NCI-H446 treated with DMSO at 0.1 percent for 48 hours (cell line): Measurements from ENCODE around the gene GATA5.

Experiments used
- DNase-seq: peaks from one replicate; lab custom pipeline; 2025; lab: John Stamatoyannopoulos, UW

GATA5 gene

DNA sequence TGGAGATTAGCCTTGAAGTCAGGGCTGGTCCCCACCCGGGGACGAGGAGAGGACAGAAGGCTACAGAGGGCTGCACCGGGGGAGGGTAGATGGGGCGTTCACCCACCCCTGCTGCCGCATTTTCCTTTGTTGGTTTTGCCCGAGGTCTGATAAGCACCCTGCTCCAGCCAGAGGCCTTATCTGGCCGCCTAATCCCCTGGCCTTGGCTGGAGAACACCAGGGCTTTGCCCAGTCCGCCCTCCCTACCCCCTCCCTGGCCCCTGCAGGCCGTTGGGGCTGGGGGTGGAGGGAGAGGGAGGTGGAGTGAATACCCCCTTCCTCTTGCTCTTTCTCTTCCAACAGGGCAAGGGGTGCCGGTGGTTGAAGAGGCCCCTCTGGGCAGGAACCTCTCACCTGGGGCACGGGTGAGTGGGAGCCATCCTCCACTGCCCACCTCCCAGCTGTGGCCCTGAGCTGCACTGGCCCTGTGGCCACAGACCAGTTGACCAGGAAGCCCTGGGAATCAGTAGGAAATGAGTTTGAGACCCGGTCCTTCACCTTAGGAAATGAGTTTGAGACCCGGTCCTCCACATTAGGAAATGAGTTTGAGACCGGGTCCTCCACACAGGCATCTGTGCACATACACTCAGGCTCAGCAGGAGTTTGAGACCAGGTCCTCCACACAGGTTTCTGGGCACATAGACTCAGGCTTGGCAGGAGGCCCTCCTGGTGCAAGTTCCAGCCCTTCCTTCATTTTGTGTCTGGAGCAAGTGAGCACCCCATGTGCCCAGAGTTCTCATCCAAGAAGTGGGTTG lies 12.0 kb upstream of the GATA5 start:
- DNase-seq = no peak

DNA sequence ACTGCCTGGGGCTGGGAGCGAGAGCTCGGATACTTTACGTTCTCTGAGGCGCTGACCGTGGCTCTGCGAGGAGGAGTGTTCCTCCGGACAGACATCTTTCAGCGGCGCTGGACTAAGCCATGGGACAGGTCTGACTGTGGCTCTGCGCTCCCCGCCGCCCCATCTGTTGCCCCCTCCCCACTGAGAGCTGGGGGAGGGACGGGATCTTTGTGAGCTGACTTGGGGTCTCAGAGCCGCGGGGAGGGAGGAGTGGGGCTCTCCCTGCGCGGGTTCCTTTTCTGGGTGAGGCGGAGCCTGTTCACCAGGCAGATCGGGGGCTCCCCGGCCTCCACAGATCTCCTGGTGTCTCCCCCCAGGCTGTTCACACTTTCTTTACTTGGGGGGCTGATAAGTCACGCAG lies 11.3 kb upstream of the GATA5 start:
- DNase-seq = no peak

DNA sequence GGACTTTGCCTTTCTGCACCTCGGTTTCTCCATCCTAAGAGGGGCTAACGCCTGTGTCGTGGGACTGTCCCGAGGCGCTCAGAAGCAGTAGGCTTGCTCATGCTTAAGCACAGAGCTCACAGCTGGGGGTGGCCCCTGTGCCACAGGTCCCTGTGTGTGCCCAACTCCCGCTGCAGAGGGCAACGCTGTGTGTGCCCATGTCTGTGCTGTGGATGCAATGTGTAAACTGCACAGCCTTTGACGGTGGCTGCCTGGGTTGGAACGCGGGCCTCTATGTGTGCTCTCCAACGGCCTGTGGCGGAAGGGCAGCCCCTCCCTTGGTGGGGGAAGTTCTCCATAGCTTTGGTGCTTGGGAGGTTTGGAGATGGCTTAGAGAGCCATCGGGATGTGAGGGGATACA lies 10.7 kb upstream of the GATA5 start:
- DNase-seq = no peak

DNA sequence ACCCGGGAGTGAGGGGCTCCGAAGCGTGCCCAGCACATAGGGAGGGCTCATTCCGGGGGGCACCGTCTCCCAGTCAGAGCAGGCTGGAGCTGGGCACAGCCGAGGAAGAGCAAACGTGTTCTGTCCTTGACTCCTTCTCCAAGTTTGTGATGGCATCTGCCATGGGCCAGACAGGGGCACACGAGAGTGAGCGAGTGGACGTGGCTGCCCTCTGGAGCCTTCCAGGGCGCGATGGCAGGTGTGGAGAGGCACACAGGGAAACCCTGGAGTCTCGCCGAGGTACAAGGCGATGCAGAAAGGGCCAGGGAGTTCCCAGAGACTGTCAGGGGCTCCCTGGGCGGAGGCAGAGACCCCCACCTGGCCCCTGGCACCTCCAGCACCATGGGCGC lies 9.9 kb upstream of the GATA5 start:
- no peak for DNase-seq

DNA sequence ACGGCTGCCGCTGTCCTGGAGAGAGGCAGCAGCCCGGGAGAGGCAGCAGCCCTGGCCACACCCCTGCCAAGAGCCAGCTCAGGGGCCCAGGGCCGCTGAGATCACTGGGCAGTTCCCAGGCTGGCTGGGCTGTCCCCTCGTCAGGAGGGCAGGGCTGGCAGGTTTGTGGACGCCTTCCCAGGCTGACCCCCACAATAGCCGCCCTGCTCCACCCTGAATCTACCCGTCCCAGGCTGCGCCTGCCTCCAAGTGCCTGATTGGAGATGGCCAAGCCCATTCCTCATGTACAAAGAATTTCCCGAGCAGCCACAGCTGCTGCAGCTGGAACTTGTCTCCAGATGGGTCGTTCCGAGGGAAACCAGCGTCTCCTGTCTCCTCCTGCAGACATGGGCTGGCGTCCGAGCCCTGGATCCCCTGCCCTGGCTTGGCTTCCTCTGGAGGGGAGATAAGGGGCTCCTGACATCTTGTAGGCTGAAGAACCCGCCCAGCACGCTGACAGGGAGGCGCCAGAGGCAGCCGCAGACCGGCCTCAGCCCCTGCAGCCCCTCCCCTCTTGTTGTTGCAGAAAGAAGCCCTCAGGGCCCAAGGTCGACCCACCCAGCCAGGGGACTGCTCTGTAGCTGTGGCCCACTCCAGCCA lies 9.4 kb upstream of the GATA5 start:
- DNase-seq = no peak

DNA sequence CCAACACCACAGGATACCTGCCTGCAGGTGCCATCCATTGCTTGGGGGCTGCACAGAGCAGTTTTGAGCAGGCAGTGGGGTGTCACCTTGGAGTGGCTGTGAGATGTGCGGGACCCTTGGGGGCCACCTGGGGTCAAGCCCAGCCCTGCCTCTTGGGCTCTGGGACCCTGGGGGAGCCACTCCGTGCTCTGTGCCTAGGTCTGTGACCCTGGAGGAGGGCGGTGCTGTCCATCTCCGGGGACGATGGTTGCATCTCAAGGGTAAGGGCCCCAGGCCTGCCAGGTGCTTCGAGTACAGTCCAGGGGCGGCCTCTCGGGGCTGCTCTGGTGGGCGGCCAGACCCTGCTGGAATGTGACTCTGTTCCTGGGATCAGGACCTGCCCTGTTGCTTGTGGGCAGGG lies 8.7 kb upstream of the GATA5 start:
- DNase-seq = no peak

DNA sequence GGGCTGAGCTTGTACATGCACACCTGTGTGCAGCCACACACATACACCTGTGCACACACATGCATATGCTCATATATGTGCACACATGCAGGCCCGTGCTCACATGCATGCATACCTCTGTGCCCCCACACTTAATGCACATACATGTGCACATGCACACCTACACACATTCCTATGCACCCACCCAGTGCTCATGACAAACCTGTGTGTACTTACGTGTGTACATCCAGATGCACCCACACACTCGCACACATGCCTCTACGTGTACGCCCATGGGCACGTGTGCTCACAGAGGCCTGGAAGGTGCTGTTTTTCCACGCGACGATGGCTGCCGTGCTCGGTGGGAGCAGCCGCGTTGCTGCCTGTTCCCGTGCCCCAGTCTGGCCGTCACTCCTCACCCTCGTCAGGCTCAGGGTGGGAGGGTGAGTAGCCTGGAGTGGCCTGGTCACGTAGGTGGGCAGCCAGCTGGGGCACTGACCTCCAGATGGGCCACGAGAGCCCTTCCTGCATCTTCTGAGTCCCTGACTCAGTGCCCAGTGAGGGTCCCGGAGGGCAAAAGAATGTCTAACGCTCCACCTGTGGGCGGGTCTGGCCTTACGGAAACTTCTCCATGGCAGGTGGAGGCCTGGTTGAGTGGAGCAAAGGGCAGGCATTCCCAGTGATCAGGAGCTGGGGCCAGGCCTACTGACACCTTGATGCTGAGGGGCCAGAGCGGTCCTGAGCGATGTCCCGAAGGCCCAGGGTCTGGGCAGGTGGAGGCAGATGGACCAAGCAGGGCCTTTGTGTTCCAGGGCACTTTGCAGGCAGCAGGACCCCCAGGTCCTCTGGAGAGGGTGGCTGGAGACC lies 8.0 kb upstream of the GATA5 start:
- DNase-seq = no peak

DNA sequence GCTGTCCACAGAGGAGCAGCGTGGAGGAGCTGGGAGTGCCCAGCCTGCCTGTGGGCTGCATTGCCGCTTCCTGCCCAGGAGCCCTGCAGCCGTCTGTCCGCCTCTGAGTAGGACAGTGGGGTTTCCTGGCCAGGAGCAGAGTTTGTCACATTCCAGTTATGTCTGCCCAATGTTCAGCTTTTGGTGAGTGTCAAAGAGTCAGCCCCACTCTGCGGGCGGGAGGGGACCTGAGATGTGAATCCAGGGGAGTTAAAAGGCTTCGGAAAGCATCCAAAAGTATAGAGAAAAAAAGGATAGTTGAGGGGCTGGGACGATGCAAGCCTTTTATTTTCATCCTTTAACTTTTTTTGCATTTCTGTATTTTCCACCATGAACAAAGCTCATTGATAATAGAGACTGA lies 7.2 kb upstream of the GATA5 start:
- DNase-seq = no peak

DNA sequence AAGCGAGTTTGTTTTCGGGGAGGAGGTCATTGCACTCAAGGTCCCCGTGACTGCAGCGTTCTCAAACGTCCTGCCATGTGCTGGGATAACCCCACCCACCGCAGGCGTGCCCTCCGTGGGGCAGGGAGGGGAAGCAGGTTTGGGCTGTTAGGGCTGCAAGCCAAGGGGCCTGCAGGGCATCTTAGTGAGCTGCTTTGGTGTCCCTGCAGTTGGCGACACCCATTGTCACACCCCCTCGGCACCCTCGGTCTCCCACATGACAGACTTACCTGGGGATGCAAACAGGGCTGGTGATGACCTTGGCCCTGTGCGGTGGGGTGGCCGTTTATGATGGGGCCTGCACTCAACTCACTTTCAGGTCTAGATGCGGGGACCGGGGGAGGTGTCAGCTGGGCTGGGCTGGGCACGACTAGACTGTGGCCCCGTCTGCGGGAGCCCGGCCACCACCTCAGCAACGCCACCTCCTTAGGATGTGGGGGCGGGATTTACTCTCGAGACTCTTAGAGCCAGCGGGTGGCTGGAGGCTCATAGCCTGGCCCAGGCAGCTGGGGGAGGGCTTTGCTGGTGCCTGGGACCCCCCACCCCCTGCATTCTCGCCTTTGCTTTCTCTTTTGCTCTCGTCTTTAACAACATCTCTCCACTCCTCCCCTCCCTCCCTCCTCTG lies 6.5 kb upstream of the GATA5 start:
- no peak for DNase-seq

DNA sequence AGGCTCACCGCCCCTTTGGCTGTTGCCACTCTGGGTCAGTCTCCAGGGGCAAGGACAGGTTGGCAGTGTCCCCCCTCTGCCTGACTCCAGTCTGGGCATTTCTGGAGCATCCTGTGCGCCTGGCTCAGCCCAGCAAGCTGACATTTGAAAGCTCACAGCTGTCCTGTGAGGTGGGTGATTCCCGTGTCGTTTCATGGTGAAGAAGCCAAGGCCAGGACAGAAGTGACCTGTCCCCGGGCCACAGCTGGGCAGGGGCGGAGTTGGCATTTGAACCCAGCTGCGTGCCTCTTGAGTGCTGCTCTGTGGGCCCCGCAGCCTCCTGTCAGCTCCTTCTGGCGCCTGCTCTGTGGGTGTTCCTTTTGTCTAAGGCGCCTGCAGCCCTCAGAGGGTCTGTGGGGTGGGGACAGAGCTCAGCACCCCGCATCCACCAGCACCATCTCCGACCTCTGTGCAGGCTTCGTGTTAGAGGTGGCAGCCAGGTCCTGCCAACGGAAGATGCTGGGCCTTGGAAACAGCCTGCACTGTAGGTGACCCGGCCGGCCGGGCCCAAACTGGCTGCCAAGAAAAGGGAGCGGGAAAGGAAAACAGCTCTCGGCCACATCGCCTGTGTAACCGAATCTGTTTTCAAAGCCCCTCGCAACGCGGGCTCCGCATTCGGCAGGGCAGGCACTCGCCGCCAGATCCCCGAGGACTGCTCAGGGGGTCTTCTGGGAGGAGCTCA lies 5.8 kb upstream of the GATA5 start:
- no peak for DNase-seq

DNA sequence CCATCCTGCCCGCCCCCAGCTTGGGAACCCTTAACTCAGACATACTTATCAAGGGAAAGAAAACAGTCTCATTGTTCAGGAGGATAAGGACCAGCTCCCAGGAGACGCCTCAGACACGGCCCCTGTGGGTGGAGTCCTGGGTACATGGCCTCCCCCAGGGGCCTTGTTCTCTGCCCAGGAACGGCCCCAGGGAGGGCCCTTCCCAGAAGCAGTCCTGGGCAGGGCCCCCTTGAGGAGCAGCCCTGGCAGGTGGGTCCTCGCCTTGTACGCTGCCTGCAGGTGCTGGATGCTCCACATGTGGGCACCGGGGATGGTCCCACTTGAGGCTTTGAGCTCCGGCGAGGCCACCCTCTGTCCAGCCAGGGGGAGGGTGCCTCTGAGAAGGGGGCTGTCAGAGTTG lies 4.5 kb upstream of the GATA5 start:
- no peak for DNase-seq

DNA sequence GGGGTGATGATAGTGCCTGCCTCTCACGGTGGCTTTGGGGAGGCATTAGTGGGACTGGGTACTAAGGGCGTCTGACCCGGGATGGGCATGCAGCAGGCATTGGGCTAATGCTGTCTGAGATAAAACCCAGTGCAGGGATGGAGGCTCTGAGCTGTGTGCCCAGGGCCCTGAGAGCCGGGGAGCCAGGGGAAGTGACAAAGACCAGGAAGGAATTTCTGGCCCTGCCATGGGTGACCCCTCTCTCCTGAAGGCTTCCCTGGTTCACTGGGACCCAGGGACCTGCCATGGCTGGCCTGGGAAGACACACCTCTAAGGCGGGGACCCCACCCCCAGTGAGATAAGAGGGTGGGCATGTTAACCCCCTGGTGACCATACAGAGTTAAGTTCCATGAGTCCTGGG lies 3.9 kb upstream of the GATA5 start:
- no peak for DNase-seq

DNA sequence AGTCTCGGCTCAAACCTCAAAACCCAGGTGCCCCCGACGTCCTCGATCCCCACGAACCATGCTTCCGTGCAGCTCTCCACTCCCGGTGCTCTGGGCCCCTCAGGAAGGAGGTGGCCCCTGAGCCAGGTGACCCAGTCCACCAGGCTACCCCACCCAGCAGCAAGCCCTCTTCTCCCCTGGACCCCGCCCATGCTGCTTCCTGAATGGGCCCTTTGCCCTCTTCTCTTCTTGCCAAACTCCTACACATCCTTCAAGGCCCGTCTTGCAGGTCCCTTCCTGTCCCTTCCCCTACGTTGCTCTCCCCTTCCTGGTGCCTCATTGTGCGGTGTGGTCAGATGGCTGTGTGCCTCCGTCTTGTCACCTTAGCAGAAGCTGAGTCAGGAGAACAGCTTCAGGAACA lies 3.4 kb upstream of the GATA5 start:
- no peak for DNase-seq

DNA sequence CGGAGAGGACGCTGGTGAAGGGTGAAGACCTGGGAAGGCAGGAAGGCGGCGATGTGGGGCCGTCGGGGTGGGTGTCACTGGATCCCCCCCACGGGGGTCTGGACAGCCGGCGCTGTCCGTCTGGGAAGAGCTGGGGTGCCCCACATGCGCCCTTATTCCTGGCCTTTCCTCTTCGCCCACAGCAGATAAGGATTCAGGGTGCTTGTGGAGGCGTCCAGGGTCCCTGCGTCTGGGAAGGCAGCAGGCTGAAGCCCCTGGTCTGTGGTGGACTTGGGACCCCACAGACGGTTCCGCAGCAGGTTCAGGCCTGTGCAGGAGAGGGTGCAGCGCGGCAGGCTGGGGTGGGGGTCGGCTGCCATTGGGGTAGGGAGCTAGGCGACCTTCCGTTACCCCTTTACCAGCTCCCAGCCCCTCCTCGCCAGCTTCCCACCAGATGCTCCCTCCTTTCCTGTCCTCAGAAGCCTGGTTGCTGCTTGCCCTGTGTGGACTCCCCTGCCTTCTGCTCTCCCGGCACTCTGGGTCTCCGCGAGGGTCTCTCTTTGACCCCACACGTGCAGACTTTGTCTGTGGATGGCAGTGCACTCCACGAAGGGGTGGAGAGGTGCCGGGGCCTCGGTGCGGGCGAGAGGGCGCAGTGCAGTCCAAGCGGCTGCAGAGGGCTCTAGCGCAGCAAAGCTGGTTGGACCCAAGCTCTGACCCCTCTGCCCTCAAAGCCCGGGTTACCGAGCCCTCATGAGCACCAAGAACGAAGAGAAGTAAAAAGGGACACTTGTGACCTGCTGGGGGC lies 2.1 kb upstream of the GATA5 start:
- no peak for DNase-seq

DNA sequence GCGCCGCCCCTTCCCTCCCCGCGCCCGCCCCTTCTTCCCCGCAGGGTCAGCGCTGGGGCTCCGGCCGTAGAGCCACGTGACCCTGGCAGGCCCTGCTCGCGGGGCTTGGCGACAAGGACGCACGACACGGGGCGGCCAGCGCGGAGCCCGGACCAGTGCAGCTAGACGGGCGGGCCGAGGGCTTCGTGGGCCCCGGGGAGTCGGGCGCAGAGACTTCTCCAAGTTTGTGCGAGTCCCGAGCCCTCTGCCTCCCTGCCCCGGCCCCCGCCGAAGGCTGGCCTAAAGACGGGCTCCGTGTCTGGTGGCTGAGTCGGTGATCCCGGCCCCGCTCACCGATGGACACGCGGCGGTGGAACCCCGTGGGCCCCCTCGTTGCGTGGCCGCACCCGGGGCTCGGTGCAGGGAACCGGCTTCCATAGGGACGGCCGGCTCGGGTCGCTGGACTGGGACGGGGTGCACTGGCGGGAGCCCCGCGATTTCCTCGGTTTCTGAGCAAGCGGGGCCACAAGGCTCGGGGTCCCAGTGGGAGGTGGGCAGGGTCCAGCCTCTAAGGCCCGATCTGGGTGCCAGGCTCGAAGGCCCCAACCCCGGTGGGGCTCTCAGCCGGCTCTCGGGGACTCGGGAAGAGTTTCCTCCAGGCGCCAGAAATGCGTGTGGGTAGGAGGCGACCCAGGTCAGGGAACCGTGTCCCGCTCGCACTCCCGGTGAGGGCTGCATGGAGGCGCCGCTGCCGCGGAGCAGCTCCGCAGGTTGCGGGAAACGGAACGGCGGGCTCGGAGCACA lies 452 bp upstream of the GATA5 start:
- DNase-seq = no peak

DNA sequence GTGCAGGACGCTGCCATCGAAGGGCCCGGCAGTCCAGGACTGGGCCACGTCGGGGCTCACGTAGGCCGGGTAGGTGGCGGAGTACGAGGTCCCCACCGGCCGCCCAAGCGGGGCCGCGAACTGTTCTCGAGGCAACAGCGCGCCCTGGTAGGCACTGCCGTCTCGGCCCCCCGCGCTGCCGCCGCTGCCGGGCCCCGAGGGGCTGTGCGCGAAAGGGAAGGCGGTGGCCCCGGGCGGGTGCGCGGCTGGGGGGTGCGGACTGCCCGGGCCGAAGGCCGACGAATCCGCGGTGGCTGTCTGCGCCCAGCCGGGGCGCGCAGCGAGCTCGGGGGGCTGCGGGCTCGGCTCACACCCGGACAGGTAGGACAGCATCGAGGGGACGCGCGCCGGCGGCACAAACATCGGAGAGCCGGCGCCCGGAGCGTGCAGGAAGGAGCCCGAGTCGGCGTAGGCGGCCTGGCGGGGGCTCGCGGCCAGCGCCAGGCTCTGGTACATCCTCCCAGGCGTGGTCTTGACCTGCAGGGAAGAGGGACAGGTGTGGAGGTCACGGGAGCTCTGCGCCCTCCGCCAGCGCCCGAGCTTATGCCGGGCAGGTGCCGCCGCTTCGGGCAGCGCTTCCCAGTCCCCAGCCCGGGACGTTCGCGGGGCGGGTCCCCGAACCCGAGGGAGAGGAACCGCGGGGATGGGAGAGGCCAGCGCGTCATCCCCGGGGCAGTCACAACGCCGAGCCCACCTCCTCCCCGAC lies 596 bp downstream of the GATA5 start:
- DNase-seq = no peak

DNA sequence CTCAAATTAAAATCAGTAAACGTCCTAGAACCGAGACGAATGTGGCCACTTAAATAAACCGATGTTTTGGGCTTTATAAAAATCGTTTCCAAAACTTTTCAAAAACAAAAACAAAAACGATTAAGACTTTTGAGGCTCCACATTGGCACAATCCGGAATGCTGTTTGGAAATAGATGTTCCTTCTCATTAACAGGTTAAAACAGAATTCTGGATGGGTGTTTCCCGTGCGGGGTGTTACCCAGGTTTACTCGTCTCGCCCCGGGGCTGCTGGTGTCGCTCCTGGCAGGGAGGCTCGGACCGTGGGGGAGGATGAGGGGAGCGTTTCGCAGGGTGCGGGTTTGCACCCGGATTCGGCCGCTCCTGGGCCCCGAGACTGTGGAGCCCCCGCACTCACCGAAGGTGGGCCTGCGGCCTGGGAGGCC lies 1.2 kb downstream of the GATA5 start:
- DNase-seq = no peak

DNA sequence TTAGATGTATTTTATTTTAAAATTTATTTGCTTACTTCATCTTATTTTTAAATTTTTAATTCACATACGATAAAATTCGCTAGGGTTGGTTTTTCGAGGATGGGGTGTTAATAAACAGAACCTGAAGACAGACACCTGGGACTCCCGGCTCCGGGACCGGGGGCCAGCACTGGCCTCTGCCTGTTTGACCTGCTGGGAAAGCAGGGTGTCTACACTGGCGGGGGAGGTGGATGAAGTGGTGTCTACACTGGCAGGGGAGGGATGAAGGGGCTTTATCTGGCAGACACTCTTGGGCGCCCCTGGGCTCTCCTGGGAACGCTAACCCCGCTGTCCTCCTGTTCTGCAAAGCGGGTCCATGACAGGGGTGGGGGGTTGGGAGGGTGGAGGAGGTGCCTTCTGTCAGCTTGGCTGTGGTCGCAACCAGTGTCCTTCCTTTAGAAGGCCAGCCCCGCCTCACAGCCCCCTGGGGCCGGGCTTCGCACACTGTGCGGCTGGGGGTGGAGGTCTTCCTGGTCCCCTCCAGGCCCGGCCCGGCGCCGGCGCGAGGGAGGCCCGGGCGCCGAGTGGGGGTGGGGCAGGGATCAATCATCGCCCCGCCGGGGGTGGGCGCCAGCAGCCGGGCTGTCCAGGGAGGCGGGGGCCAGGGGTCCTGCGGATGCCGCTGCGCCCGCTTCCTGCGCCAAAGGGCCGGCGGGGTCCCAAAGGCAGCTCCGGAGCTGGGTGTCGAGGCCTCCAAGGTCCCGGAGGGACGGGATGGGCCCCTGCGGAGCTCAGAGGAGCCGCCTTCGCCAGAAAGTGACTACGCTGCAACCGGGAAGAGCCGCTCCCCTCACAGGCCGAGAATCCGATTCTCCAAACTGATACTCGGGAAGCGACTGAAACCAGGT lies 1.8 kb downstream of the GATA5 start:
- no peak for DNase-seq
